Fibroblast of peridontal ligament (primary cell): ENCODE measurements around the gene IRF8.
"Not testable (repeated sequence)": the region's sequence is repeated elsewhere in the genome, so short reads cannot be mapped to it uniquely, and the experiment has no call there.

Experiments
- DNase-seq: peaks from one replicate; pipeline ENCODE4 v3.0.0-alpha.2; 2010; ENCODE audit errors: extremely low read depth

Gene IRF8

DNA sequence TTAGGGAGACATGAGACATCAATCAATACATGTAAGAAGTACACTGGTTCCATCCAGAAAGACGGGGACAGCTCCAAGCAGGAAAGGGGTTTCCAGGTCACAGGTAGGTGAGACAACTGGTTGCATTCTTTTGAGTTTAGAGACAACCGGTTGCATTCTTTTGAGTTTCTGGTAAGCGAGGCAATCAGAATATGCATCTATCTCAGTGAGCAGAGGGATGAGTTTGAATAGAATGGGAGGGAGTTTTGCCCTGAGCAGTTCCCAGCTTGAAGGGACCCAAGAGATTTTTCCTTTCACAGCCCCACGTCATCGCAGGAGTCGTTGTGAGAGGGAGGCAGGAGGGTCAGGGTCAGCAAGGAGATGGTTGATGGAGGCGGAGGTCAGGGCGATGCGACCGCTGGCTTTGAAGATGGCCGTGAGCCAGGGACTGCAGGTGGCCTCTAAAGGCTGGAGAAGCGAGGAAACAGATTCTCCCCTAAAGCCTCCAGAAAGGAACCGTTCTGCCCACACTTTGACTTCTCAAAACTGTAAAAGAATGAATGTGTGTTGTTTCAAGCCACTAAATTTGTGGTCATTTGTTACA is 36.5 kb downstream of the IRF8 start:
- DNase-seq, result no peak

DNA sequence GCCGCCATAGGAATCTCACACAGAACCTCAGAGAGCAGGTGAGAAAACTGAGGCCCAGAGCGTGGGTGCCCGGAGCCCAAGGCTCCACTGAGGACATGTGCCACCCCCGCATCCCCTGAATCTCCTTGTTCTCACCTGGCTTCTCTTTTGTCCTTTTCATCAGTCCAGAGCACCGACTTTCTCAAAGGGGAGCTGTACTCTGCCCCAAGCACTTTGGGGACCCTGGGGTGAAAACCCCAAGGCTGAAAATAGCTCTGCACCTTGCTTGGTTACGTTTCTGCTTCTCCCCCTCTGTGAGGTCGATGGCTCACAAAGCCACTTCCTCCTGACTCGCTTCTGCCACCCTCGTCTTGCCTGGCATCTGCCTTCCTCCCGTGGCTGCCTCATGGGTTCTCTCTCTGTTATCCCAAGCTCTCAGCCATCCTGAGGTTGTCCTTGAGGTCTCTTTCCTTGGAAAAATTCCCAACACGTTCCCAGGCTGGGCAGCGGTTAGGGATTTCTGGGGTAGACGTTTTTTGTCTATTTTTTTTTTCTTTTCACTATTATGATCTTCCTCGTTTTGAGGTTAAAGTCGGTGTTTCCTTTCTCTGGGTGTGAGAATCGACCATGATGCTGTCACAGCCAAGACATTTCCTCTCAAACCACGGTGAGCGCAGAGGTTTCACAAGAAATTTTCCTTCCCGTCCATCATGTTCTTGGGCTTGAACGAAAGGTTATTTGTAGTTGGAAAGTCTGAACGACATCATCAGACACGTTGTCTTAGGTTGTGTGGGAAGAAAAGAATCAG is 37.2 kb downstream of the IRF8 start:
- DNase-seq, result no peak

DNA sequence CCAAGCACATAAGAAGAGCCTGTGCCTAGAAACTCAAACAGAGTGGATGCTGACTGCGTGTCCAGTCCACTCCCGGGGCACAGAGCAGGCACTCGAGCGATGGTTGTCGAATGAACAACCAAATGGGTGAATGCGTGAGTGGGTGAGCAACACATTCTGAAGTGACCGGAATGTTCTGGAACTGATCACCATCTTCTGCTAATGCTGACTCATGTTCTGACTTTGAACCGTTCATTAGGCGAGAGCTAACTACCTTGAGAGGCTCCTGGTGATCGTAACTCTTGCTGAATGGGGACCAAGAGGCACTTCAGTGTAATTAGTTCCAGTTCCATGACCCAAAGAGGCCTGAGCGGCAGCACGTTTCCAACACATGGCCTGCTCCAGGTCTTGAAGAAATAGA is 37.9 kb downstream of the IRF8 start:
- DNase-seq, result no peak

DNA sequence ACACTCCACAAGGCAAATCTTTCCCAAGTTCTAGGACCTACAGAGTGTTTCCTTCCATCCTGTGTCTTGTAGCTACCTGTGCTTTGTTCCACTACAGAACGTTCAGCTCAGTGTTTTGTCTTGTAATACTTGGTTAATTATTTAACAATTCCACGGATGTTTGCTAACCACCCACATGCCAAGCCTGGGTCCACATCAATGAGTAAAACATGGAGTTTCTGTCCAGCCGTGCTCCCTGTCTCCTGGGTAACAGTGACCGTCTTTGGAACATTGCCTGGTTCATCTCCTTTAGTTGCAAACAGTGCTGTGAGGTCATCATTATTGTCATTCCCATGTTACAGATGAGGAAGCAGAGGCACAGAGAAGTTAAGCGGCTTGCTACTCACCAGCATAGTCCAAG is 41.3 kb downstream of the IRF8 start:
- no peak for DNase-seq

DNA sequence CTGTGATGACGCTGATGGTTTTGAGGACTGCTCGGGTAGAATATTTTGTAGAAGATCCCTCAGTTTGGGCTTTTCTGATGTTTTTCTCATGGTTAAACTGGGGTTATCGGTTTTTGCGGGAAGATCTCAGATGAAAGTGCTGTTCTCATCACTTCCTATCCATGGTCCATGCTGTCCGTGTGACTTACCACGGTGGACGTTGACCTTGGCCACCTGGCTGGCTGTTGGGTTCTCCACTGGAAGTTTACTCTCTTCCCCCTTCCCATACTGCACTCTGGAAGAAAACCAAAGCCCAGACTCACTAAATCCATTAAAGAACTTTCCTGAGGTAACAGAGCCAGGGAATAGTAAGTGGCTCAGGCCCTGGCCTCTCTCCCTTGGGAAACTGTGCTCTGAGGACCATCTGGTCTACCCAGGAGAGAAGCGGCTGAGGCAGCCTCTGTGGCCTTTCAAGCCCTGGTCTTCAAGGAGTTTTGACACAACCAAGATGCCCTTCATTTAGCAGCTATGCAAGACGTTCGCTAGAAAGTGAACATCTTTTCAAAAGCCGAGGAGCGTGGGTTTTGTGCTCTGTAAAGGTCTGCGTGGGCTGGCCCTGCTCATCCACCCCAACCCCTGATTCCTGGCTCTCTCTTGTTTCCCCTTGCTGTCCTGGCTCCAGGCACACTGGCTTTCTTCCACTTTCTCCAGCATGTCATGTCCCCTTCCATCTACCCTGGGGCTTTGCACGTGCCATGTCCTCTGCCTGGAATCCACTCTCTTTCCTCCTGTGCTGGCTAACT is 43.1 kb downstream of the IRF8 start:
- DNase-seq, result no peak

DNA sequence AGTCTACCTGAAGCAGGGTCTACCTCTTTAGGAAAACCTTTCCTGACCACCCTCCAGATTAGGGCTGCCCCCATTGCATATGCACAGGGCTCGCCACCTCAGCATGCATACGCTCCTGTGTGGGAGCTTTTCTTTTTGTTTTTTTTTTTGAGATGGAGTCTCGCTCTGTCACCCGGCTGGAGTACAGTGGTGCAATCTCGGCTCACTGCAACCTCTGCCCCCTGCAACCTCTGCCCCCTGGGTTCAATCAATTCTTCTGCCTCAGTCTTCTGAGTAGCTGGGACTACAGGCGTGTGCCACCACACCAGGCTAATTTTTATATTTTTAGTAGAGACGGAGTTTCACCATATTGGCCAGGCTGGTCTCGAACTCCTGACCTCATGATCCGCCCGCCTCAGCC is 43.7 kb downstream of the IRF8 start:
- DNase-seq, result not testable (repeated sequence)

DNA sequence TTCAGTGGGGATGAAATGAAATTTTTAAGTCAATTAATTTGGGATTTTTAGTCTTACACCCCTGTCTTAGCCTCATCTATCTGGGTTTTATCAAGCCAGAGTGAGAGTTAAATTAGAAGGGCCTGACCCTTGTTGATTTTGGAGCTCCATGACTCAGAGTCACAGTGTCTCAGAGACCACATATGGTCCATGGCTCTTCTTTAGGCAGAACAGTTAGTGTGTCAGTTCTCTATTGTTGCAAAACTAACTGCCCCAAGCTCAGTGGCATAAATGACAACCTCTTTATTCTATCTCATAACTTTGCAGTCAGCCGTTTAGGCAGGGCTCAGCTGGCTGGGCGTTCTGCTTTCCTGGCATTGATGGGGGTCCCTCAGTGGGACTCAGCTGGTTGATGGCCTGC is 44.7 kb downstream of the IRF8 start:
- no peak for DNase-seq

DNA sequence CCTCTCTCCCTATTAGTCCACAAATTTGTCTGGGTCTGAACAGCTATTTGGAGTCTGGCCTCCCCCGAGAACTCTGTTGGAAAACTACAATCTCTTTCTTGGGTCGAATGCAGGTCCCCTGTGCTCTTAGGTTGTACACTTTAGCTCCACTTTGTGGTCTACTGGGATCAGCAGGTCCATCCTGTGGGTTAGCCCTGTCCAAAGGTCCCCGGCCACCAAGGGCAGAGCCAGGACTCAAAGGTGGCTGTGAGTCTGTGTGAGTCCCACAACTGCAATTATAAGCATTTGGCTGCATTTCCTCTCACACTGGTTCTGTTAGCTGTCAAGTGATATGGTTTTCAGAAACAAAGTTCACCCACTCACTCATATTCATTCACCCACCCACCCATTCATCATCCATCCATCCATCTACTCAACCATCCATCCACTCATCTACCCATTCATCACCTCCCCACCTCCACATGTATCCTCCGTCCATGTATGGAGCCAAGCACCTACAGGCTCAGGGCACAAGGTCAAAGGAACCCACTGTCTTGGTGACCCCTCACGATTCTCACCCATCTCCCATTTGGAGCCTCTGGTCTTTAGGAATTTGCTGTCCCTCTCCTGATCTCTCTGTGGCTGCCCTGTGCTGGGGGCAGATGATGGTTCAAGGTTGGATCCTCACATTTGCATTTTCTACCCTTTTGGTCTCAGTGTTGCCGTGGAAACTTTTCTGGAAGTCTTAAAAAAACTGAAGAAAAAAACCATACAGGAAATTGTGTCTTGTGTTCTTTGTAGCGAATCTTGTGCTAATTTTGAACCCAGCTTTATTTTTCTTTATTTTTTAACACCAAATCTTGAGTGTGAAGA is 45.8 kb downstream of the IRF8 start:
- no peak for DNase-seq

DNA sequence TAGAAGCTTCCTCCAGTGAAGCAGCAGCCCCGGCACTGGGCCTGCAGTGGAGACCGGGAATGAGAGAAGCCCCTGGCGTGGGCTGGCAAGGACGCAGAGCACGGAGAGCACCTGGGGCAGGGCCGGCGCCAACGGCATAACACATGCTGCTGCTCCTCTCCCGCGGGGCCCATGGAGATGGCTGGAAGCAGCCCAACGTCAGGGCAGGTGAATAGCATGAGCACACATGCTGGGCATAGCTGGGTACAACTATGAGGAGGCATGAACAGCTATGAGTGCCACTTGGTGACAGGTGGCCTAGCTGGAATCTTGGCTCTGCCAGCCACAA is 46.4 kb downstream of the IRF8 start:
- no peak for DNase-seq

DNA sequence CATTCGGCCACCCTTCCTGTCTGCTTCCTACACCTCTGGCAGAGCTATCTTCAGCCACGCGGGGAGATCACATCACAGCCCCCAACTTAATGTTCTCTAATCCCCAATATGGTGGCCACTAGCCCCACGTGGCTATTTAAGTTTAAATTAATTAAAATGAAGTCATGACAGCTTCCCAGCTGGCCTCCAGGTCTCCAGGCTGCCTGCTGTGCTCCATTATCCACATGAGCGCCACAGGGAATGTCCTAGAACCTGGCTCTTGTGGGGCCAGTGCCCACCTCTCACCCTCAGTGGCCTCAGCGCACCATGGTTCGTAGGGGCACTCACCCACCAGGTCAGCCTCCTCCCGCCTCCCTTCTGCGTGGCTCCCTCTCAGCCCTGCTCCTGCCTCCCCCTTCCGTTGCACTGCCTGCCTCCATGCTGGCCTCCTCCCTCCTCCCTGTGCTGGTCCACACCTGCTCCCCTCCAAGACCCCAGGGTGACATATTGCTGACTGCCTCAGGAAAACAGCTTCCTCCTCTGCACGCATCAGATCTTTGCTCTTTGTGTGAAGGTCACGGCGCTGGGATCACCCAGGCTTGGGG is 47.7 kb downstream of the IRF8 start:
- no peak for DNase-seq

DNA sequence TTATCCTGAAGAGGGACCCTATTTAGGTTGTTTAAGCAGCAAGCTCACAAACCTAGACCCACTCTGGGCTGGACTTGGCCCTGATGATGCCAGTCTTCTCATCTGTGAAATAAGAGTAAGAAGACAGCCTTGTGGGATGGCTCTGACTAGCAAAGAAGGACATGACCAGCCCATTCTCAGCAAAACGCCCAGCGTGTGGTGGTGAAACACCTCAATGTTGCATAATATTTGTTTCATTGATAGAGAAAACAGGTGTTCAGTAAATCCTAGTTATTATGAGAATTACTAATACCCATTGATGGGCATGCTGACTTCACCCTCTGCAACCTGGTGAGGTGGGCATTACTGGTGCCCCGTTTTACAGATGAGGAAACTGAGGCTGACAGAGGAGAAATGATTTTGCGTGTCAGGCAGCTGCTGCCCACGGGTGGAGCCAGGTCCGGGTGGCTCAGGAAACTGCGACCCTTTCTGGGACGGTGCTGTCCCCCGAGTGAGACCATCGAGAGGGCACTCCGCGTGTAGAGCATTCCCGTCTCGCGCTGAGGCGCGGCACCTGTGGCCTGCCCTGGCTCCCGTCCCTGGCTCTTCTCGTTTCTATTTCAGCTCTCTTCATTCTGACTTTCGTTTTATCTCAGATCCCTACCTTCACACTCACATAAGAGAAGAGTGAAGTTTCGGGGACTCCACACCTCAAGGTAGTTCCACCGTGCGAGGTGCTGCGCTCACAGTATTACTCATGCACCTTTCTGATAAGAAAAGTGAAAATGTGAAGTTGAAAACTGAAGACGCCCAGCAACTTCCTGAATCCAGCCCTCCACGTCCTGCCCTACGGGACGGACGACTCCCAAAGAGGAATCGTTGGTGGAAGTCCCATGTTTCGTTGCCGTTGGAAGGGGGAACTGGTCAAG is 48.5 kb downstream of the IRF8 start:
- no peak for DNase-seq

DNA sequence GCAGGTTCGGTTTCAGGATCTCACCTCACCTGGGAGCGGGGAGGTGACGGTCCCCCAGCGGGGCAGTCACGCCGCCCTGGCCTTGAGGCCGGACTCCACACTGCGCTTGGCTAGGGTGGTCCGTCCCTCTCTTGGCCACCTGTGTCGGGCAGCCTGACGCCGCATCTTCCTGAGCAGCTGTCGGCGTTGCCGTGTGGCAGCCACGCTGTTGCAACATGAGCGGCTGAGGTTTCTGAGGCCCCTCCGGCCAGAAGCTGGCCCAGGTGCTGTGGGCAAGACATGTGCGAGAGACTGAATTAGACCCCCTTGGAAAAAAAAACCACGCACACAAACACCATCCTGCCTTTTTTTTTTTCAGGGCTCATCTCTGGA is 49.2 kb downstream of the IRF8 start:
- DNase-seq, result no peak

DNA sequence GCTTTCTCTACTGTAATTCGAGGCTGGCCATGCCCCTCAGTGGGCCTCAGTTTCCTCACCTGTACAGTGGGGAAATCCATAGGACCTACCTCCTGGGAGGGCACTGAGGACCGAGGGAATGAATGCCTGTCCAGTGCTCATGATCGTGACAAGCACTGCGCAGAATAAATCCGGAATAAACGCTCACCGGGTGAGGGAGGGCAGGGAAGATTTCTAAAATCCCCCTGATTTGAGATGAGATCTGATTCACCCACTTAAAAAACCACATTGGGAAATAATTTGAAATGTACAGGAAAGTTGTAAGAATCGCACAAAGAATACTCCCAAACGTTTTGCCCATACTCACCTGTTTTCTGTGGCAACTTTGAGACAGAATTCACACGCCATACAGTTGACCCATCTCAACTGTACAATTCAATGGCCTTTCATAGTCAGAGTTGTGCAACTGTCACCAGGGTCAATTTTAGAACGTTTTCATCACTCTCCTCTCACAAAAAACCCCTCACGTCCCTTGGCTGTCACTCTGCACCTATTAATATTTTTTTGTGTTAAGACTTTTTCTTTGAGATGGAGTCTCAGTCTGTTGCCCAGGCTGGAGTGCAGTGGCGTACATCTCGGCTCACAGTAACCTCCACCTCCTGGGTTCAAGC is 49.8 kb downstream of the IRF8 start:
- no peak for DNase-seq

DNA sequence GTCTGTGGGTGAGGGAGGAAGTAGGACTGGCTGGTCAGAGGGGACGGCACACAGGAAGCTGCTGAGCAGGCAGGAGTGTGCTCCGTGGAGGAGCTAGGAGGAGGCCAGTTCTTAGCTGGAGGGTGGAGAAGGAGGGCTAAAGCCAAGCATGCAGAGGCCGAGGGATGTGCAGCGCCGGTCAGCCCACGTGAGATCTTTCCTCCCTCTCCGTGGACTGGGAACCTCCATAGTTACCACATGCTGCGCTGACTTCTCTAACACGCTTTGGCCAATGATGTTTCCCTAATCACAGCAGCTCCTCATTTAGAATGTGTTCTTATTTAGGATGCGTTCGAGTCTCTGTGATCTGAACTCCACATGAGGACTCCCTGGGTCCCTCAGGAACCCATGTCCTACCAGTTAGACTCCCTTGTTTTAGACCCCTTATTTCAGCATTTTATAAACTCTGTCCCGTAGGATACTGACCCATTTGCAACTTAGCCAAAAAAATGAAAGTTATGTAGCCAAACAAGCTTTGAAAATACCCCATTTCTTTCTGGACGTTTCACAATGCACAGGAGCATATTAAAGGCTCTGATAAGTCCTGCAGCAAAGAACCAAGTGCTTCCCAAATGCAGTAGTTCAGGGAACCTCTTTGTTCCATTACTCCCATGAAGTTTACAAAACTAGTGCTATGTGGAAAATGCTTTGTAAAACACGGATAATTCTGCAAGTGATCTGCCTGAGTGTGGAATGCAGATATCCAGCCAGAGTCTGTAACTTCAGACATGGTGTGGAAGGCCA is 51.4 kb downstream of the IRF8 start:
- DNase-seq, result no peak

DNA sequence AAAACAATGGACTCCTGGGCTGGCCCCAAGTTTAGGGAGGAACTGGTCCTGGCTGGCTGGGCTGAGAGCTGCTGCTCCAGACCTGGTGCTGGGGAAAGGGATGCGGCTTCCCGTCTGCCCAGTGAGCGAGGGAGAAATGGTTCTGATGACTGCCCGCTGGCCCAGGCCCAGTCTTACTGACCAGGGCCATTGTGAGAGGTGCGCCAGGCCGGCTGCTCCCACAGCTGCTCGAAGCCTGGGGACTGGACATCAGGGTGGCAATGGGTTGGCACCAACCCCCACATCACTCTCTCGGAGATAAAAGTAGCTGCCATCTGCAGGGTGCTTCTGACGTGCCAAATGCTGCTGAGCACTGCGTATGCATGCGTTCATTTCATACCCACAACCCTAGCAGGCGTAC is 53.2 kb downstream of the IRF8 start:
- DNase-seq, result no peak

DNA sequence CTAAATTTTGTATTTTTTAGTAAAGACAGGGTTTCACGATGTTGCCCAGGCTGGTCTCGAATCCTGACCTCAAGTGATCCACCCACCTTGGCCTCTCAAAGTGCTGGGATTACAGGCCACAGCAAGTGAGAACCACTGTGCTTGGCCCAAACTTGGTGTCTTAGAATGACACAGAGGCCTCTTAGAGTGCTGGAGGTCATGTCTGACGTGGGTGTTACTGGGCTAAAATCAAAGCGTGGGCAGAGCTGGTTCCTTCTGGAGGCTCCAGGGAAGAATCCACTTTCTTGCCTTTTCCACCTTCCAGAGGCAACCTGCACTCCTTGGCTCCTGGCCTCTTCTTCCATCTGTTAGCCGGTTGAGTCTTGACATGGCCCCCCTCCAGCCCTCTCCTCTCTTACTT is 53.8 kb downstream of the IRF8 start:
- no peak for DNase-seq

DNA sequence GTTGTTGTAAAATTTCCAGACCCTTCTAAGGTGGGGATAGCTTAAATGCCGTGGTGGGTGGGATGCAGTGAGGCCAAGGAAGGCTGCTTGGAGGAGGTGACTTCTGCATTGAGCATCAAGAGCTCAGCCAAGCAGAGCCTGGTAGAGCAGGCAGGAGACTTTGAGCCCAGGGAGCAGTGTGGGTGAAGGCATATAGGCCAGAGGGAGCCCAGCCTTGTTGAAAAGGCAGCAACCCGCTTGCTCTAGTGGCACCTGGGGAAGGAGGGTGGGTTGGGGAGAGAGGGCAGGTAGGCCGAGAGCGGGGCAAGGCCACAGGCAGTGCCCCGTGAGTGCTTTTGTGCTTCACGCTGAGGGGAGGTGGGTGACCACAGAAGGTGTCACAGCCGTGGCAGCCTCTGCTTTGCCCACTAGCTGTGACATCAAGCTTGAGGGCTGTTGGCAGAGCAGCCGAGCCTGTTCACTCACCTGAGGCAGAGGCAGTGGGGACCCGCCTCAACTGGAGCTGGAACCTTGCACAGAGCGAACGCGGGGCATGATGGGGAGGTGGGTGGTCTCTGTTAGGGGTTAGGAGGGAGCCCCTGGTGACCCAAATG is 56.1 kb downstream of the IRF8 start:
- no peak for DNase-seq

DNA sequence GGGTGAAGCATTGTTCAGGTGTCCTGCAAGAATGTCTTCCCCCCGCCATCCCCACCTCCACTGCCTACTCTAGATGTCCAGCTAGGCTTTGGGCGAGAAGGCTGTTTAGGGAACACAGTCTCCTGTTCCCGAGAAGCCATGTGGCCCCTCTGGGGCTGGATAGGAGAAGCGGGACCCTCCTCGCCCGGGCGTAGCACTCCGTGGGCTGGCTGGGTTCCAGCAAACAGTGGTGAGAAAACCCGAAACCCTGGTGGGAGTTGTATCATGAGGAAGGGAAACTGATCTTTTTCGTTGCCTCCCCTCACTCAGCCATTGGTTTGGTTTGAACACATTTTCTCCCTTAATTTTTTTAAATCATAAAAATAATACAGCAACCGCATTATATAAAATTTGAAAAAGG is 56.6 kb downstream of the IRF8 start:
- DNase-seq, result no peak

DNA sequence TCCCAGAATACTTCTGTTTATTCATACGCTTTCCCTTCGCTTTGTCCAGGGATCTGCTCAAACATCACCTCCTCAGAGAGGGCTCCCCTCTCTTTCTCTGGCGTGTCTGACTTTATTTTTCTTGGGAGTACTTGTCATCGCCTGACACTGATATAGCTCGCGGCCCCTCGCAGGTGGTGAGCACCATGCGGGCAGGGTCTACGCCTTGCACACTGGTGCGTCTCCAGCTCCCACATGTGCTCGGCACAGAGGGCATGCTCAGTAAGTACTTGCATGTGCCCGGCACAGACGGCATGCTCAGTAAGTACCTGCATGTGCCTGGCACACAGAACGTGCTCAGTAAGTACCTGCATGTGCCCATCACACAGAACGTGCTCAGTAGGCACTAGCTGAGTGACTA is 57.5 kb downstream of the IRF8 start:
- DNase-seq, result no peak
